HG02678 (cell line): ENCODE data around the gene IL12B.
A peak's percentile ranks its signal among the peaks of the same experiment; 100 is the strongest.
"Not testable (repeated sequence)": the region's sequence is repeated elsewhere in the genome, so short reads cannot be mapped to it uniquely, and the experiment has no call there.

Source experiments
- ATAC-seq: cut with Tn5 transposase; IDR thresholded peaks from one replicate; pipeline ENCODE4 v1.9.1; 2021; ENCODE audit warnings: mild to moderate bottlenecking, moderate library complexity; ENCODE audit not compliant: unreplicated experiment

Gene IL12B

DNA sequence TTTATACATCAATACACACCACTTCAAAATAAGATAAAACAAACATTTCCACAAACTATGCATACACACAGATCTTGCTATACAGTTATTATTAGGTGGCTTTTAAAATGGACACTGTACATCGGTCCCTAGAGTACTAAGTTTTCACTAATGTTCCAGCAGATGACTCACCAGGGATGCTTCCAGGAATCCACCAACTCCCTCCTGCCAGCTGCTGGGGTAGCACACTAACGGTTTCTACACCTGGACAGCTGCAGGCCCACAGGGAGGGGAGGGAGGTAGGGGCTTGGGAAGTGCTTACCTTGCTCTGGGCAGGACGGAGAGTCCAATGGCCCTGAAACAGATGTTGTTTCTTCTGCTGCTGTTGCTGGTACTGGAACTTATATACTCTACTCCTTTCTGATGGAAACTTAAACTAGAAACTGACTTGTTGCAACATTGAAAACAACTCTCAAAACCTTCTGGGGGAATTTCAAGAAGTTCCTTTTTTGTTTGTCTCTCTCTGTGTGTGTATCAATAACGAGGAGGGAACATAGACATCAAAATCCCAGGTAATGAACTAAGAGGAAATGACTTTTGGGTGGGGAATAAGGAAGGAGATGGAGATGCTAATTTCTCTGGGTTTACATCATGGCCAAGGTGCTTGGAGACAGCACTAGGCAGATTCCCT is at the start of gene IL12B:
Gene IL12B, minus strand, starts transcription at position 357 of the 670 bp plus-strand sequence. CDS start 3,705 bp downstream, outside the sequence.
- ATAC-seq, result no peak

DNA sequence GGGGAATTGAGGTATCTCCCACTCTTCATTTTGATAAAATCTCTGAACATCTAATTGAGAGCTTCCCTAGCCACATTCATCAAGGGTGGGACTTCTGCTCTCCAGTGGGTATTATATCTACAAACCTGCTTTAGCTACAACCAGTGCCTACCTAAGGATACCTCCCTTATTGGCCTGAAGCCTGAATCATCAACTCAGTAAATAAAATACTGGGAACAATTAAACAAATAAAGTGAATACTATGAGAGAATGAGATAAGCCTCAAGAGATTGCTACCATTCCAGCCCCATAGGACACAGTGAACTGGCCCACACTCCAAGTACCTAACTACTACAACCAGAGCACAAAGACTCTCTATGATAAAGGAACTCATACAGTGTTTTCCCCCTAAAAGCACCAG is 47.4 kb upstream of the IL12B start:
- no peak for ATAC-seq

GRCh38 chr5:159367866-159368265 is 37.6 kb upstream of the IL12B start:
- not testable (repeated sequence) for ATAC-seq

- ATAC-seq, result not testable (repeated sequence)
These were observed 36.5 kb upstream of the IL12B start for GRCh38 chr5:159366776-159367175.

DNA sequence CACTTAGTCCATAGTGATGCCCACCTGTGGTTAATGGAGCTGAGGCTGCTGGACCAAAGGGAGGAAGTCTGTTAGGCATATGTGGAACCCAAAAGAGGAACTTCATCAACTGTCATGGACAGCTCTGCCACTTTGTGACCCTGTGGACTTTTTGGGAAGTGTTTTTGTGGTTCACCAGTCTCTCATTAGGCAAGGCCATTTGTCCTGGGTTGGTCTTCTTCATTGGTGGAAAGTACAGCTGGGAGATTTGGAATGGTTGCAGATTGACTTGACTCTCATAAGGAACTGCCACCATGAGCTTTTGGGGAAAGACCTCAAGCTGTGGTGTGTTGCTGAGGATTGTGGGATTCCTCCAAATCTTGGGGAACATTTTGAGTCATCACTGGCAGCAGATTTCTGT is 31.9 kb upstream of the IL12B start:
- no peak for ATAC-seq

GRCh38 chr5:159359871-159360270 is 29.6 kb upstream of the IL12B start:
- not testable (repeated sequence) for ATAC-seq

DNA sequence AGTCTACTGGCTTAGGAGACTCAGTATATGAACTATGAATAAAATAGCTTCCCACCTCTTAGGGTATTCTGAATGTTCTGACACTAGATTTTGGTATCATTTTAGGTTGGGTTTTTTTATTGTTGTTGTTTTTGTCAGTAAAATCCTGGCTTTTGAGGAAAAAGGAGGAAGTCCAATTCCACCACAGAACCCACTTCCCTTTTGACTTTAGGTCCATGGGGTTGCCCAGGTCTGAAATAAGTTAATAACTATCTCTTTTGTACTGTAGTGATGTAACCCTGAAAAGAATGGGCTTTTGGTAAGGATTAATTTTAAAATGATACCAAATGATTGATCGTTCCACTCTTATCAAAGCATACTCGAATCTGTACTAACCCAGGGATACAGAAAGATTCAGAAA is 29.1 kb upstream of the IL12B start:
- ATAC-seq, result no peak

- ATAC-seq, result no peak
These were observed 23.5 kb upstream of the IL12B start for GRCh38 chr5:159353661-159354252.

- ATAC-seq, result not testable (repeated sequence)
These were observed 20.4 kb upstream of the IL12B start for GRCh38 chr5:159350644-159351043.

DNA sequence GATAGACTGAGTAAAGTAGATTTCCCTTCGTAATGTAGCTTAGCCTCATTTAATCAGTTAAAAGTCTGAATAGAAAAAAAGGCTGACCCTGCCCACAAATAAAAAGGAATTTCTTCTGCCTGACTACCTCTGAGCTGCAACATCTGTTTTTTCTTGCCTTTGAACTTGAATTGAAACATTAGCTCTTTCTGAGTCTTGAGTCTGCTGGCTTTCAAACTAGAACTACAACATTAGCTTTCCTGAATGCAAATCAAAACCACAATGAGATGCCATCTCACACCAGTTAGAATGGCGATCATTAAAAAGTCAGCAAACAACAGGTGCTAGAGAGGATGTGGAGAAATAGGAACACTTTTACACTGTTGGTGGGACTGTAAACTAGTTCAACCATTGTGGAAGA is 19.9 kb upstream of the IL12B start:
- ATAC-seq, result peak; percentile 83

- no peak for ATAC-seq
These were observed 15.6 kb upstream of the IL12B start for GRCh38 chr5:159345861-159346260.

DNA sequence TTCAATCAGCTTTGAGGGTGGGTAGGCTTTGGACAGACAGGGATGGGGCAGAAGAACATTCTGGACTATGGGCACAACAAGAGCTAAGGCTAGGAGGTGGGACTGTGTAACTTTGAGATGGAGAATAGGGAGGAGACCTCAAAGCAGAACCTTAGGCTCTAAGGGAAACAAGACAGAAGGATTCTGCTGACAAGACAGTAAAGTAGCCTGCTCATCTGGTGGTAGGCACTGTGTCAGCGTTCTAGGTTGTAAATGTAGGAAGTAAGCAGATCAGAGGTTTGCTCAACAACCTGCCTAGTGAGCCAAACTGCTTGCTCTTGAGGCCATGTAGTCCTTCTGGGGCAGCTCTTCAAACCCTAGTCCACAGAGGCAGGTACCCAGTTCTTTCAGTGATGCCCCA is 15.0 kb upstream of the IL12B start:
- no peak for ATAC-seq

DNA sequence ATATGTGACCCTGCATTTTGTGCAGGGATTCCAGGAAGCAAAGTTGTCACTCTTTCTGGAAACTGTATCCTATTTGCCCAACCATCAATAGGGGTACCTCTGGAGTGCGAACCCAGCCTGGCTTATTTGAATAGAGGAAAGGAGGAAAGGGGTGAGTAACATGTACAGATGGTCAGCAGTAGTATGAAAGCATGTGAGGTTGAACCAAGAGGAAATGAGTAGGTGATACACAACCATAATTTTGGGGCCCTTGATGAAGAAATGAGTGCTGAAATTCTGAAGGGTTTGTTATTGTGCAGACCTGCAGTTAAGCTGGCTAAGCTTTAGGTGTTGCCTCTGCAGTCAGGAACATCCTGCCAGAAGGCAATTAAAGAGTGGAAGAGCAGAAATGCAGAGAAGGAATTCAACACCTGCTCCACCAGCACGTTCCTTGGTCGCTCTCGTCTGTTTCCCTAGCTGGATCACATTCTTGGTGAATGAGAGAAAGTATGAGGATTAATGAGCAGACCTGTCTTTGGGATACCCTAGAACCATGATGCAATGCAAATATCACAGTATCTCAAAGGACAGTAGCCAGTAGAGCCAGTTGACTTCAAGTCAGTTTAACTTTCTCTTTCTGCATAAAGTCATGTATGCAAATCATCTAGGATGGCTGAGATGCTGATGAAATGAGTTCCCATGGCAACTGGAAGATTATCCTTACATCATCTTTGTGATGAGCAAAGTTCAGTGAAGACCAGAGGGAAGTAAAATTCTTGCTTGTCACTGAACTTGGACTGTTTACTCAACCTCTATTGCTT is 13.2 kb upstream of the IL12B start:
- ATAC-seq, result no peak

- no peak for ATAC-seq
These were observed 12.6 kb upstream of the IL12B start for GRCh38 chr5:159342840-159343239.

- no peak for ATAC-seq
These were observed 11.6 kb upstream of the IL12B start for GRCh38 chr5:159341906-159342310.

DNA sequence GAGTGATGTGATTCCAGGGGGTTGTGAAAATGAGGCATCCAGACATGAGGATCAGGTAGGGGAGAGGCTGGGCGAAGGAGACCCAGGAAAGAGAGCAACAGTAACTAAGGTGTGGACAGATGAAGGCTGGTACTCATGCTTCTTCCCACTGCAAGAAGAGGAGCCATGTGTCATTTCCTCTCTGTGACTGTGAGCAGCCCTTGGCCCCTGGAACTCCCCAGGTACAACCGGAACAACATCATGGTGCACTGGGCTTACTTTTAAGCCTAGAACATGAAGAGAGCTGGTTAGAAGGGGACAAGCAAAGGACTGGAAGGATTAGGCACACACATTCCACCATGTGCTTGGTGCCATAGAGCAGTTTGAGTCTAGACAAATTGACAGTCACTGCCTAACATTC is 10.9 kb upstream of the IL12B start:
- no peak for ATAC-seq

- no peak for ATAC-seq
These were observed 10.2 kb upstream of the IL12B start for GRCh38 chr5:159340511-159340910.

- ATAC-seq, result no peak
These were observed 9.2 kb upstream of the IL12B start for GRCh38 chr5:159339460-159339859.

GRCh38 chr5:159338118-159338517 is 7.8 kb upstream of the IL12B start:
- ATAC-seq, result no peak

- ATAC-seq, result no peak
These were observed 7.0 kb upstream of the IL12B start for GRCh38 chr5:159337016-159337955.

- no peak for ATAC-seq
These were observed 6.3 kb upstream of the IL12B start for GRCh38 chr5:159336586-159336985.
